Nephron (organoid): Measurements from ENCODE around the gene NKX6-2.

Experiments
- H3K27ac Mint-ChIP-seq, 3 experiments: 2 replicates each; pipeline ENCODE4 v1.8.0; 2020; ENCODE audit warnings: mixed read lengths in 3 of 3, mild to moderate bottlenecking in 2 of 3, moderate library complexity in 1 of 3
- H3K27me3 Mint-ChIP-seq: 2 replicates; pipeline ENCODE4 v1.8.0; 2021; ENCODE audit warnings: low read depth, mild to moderate bottlenecking, moderate library complexity, mixed read lengths
- H3K36me3 Mint-ChIP-seq: 2 replicates; pipeline ENCODE4 v1.8.0; 2020; ENCODE audit warnings: low read depth, mixed read lengths
- H3K4me1 Mint-ChIP-seq: 2 replicates; pipeline ENCODE4 v1.8.0; 2020; ENCODE audit warnings: mixed read lengths
- H3K4me3 Mint-ChIP-seq, 3 experiments: 2 replicates each; pipeline ENCODE4 v1.8.0; 2020; ENCODE audit warnings: mild to moderate bottlenecking in 3 of 3, mixed read lengths in 3 of 3, moderate library complexity in 2 of 3
- H3K9me3 Mint-ChIP-seq: 2 replicates; pipeline ENCODE4 v1.8.0; 2020; ENCODE audit warnings: mixed read lengths
- CTCF ChIP-seq, 3 experiments: fragments of 200-600 bp; sonication (generic); IDR thresholded peaks; one replicate each; pipeline ENCODE4 v1.5.0; 2021; ENCODE audit warnings: antibody characterized with exemption in 3 of 3; ENCODE audit not compliant: unreplicated experiment in 3 of 3

Gene NKX6-2

DNA sequence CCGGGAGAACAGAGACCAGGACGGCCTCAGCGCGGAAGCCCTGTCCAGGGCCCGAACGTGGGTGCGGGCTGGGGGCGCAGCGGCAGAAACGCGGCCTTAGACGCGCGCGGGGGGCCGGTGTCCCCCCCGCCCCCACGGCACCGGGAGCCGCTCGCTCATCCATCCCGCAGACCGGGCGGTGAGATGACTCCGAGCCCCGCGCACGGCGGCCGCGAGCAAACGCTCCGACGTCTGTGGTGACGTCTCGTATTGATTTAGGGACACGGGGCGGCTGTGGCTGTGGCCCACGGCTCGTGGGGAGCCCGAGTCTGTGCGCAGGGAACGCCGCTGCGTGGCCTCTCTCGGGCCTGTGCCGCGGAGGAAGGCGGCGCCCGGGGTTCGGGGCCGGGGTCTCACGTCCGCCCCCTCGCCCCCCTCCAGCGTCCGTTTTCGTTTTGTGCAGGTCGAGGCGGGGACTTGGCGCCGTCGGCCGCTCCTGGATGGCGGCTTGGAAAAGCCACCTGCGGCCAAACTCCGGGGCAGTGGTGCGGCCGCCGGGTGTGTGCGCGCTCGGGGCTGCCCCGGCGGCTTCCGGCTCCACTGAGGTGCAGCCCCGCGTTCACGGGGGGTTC, 1.0 kb upstream of the NKX6-2 start:
- peaks cover 80% of the 10 kb centered on the region for H3K27me3 Mint-ChIP-seq
- peaks cover 5% of the 10 kb centered on the region for H3K4me1 Mint-ChIP-seq
- H3K27ac Mint-ChIP-seq = no peak overlapping the region
- no peak overlapping the region for H3K4me3 Mint-ChIP-seq
- H3K9me3 Mint-ChIP-seq = no peaks in the 10 kb centered on the region
- TF ChIP-seq CTCF (IDR thresholded peaks at IDR 0.05; ENCODE audit: unreplicated experiment in 3 of 3) = no peak
- H3K36me3 Mint-ChIP-seq = peaks cover 14% of the 10 kb centered on the region

GRCh38 chr10:132786476-132786883, 533 bp upstream of the NKX6-2 start:
- Mint-ChIP-seq H3K27ac (no peak overlapping the region), H3K36me3 (peaks cover 18% of the 10 kb centered on the region), H3K9me3 (no peaks in the 10 kb centered on the region), H3K4me1 (peaks cover 5% of the 10 kb centered on the region), H3K4me3 (no peak overlapping the region), H3K27me3 (peaks cover 81% of the 10 kb centered on the region)
- no peak for TF ChIP-seq CTCF (IDR thresholded peaks at IDR 0.05; ENCODE audit: unreplicated experiment in 3 of 3)

GRCh38 chr10:132784866-132785722, 853 bp downstream of the NKX6-2 start:
- Mint-ChIP-seq H3K4me3 (no peak overlapping the region), H3K27ac (no peak overlapping the region), H3K4me1 (peaks cover 5% of the 10 kb centered on the region), H3K36me3 (peaks cover 25% of the 10 kb centered on the region), H3K27me3 (peaks cover 80% of the 10 kb centered on the region), H3K9me3 (no peaks in the 10 kb centered on the region)
- no peak for TF ChIP-seq CTCF (IDR thresholded peaks at IDR 0.05; ENCODE audit: unreplicated experiment in 3 of 3)

GRCh38 chr10:132783940-132784865, 1.7 kb downstream of the NKX6-2 start:
- H3K36me3 Mint-ChIP-seq = peaks cover 28% of the 10 kb centered on the region
- H3K9me3 Mint-ChIP-seq = no peaks in the 10 kb centered on the region
- H3K27ac Mint-ChIP-seq = no peak overlapping the region
- peaks cover 77% of the 10 kb centered on the region for H3K27me3 Mint-ChIP-seq
- peaks cover 5% of the 10 kb centered on the region for H3K4me1 Mint-ChIP-seq
- no peak for TF ChIP-seq CTCF (IDR thresholded peaks at IDR 0.05; ENCODE audit: unreplicated experiment in 3 of 3)
- H3K4me3 Mint-ChIP-seq = peak overlapping the region; percentile 57 to 74 (median 59)

DNA sequence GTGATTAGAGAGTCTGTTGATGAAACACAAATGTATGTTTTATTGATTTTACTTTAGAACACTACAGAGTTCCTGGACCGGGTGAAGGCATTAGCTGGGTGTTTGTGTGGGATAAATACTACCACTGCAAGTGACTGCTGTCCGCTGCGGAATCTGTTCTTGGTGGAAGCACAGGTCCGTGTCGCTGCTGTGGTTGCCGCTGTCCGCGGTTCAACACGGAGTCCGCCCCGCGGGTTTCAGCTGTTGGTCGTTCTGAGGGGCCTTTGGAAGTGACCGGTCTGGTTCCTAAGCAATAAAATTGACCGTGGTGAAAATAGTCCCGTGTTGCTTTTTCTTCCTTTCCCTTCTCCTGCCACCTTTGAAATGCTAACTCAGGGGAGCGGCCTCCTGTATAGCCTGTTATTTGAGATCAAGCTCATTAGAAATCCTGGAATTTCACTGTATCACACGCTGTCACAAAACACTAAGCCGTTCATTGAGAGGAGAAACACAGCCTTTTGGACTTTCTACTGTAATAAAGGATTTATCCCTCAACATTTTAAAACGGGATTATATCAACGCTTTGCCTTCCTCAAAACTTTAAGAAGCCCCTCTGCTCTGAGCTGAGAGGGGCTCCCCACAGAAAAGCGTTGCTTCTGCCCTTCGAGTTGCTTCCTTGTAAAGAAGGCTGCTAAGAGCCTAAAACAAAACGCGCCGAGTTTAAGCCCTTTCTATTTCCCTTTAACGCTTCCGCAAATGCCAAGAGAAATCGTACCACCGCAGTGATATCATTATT, 2.6 kb downstream of the NKX6-2 start:
- H3K4me1 Mint-ChIP-seq = peaks cover 5% of the 10 kb centered on the region
- peaks cover 28% of the 10 kb centered on the region for H3K36me3 Mint-ChIP-seq
- peaks cover 69% of the 10 kb centered on the region for H3K27me3 Mint-ChIP-seq
- no peak overlapping the region for H3K27ac Mint-ChIP-seq
- H3K9me3 Mint-ChIP-seq = no peaks in the 10 kb centered on the region
- peak overlapping the region; percentile 50 to 74 (median 59) for H3K4me3 Mint-ChIP-seq
- TF ChIP-seq CTCF (IDR thresholded peaks at IDR 0.05; ENCODE audit: unreplicated experiment in 3 of 3) = no peak
